IPS-15b (cell line): Measurements from ENCODE around the gene MEGF9.

Experiments used
- H3K27me3 ChIP-seq: one replicate; pipeline ENCODE4 v1.6.1; 2013; ENCODE audit warnings: low read length; ENCODE audit not compliant: control insufficient read depth, insufficient read depth
- H3K36me3 ChIP-seq: one replicate; pipeline ENCODE4 v1.6.1; 2013; ENCODE audit warnings: low read length; ENCODE audit not compliant: control insufficient read depth, insufficient read depth
- H3K4me1 ChIP-seq: one replicate; pipeline ENCODE4 v1.6.1; 2013; ENCODE audit warnings: mild to moderate bottlenecking, low read length; ENCODE audit not compliant: control insufficient read depth, insufficient read depth
- H3K4me3 ChIP-seq: one replicate; pipeline ENCODE4 v1.5.1; 2013; ENCODE audit warnings: low read depth, low read length
- H3K9ac ChIP-seq: one replicate; pipeline ENCODE4 v1.6.1; 2013; ENCODE audit warnings: low read depth, mild to moderate bottlenecking, low read length
- H3K9me3 ChIP-seq: one replicate; pipeline ENCODE4 v1.6.1; 2013; ENCODE audit warnings: mild to moderate bottlenecking, low read length; ENCODE audit not compliant: control insufficient read depth, insufficient read depth

MEGF9 gene

DNA sequence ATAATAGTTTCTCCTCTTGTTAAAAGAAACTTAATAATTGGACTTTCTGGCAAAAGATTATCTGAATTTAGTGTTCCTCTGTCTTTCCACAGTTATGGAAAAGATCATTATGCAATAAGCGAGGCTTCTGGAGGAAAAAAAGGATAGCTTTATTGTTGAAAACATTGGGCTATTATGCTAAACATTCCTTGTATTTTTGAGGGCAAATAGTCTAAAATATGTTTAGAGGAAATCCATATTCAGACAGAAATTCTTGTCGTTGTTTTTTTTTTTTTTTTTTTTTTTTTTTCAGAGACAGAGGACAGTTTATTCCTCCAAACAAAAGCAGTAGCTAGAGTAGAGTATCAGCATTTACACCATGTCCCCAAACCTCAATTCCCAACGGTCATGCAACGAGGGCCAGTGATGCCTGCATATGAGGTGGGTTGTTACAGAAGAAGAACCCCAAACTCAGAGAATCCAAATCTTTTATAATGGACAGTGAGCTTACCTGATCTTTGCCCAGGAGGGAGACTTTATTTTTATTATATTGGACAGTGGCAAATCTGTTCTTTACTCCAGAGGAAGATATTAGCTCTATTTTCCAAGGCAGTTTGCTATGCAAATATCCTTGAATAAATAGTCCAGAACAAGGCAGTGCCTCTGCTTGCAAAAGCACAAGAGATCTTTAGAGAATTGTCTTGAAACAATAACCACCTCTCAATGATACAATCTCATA, 85.9 kb downstream of the MEGF9 start:
- Histone ChIP-seq H3K4me1 (no peaks in the 10 kb centered on the region), H3K9ac (no peak overlapping the region), H3K9me3 (no peaks in the 10 kb centered on the region), H3K27me3 (no peaks in the 10 kb centered on the region), H3K4me3 (no peak overlapping the region), H3K36me3 (no peaks in the 10 kb centered on the region)

DNA sequence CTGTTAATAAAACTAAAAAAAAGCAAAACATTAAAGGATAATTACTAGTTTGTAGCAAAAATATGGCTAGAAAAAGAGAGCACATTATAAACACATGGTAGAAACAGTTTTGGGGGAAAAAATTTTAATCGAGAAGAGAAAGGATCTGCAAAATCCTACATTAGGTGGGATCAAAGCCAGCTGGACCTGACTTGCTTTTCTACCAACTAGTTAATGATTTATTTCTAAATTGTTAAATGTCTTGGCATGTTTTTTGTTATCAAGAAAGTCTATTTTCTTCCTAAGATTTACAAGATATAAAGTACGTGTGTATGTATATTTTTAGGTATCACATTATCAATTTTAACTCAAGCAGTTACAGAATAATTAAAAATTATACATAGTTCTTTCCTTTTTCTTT, 87.2 kb downstream of the MEGF9 start:
- Histone ChIP-seq H3K9me3 (no peaks in the 10 kb centered on the region), H3K36me3 (no peaks in the 10 kb centered on the region), H3K27me3 (no peaks in the 10 kb centered on the region), H3K9ac (no peak overlapping the region), H3K4me1 (no peaks in the 10 kb centered on the region), H3K4me3 (no peak overlapping the region)

DNA sequence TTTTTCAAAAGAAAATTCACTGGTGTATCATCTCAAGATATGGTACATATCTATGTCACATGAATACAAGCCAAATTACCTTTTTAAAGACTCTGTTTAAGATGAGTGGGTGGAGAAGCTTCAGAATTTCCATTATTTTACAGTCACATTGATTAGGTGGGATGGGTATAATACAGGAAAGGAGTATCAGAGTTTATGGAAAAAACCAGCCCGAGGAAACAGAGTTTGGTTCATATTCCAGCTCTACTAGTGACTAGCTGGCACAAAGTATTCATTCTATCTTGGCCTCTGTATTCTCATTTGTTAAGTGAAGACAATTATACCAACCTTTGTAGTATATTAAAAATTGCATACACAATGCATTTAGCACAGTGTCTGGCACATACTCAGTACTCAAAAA, 87.8 kb downstream of the MEGF9 start:
- Histone ChIP-seq H3K27me3 (no peaks in the 10 kb centered on the region), H3K9ac (no peak overlapping the region), H3K4me3 (no peak overlapping the region), H3K9me3 (no peaks in the 10 kb centered on the region), H3K36me3 (no peaks in the 10 kb centered on the region), H3K4me1 (no peaks in the 10 kb centered on the region)

DNA sequence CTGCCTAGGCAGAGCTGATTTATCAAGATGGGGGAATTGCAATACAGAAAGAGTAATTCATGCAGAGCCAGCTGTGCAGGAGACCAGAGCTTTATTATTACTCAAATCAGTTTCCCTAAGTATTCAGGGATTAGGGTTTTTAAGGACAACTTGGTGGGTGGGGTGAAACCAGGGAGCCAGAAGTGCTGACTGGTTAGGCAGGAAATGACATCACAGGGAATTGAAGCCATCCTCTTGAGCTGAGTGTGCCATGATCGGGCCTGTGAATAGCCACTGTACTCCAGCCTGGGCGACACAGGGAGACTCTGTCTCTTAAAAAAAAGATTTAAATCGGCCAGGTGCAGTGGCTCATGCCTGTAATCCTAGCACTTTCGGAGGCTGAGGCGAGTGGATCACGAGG, 89.0 kb downstream of the MEGF9 start:
- Histone ChIP-seq H3K9me3 (no peaks in the 10 kb centered on the region), H3K9ac (no peak overlapping the region), H3K27me3 (no peaks in the 10 kb centered on the region), H3K4me3 (no peak overlapping the region), H3K36me3 (no peaks in the 10 kb centered on the region), H3K4me1 (no peaks in the 10 kb centered on the region)

DNA sequence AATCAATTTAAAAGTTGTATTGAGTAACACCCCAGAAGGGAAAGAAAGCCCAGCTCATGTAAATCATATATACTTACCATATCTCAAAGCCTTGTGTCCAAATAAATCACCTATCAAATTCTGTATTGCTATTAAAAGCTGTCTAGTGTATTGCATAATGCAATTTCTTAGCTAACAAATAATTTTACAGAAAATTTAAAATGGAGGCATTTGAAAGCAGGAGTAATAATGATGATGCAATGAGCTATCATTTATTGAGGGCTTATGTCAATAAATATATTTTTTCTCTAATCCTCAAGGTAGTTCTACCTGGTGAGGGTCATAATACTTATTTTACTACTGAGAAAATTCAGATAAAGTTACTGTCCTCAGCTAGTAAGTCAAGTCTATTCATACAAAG, 91.5 kb downstream of the MEGF9 start:
- Histone ChIP-seq H3K36me3 (no peaks in the 10 kb centered on the region), H3K4me1 (no peaks in the 10 kb centered on the region), H3K9ac (no peak overlapping the region), H3K9me3 (no peaks in the 10 kb centered on the region), H3K27me3 (no peaks in the 10 kb centered on the region), H3K4me3 (no peak overlapping the region)

DNA sequence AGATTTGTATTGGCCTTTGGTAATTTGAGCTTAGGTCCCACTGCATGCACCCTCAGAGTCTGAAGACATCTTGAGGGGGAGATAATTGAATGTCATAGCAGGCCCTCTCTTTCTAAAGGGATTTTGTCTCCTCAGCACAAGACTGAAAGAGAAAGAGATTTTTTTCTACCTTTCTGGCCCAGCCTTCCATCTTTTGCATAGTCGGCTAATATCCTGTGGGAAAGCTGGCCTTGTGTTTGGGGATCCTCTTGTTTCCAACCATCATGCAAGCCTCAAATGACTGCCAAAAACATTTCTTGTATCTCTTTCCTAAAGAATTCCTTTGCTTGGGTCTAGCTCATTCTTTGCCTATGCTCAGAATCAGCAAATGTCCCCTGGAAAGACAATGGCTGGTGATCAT, 92.3 kb downstream of the MEGF9 start:
- Histone ChIP-seq H3K4me3 (no peak overlapping the region), H3K9me3 (no peaks in the 10 kb centered on the region), H3K9ac (no peak overlapping the region), H3K27me3 (no peaks in the 10 kb centered on the region), H3K4me1 (no peaks in the 10 kb centered on the region), H3K36me3 (no peaks in the 10 kb centered on the region)

DNA sequence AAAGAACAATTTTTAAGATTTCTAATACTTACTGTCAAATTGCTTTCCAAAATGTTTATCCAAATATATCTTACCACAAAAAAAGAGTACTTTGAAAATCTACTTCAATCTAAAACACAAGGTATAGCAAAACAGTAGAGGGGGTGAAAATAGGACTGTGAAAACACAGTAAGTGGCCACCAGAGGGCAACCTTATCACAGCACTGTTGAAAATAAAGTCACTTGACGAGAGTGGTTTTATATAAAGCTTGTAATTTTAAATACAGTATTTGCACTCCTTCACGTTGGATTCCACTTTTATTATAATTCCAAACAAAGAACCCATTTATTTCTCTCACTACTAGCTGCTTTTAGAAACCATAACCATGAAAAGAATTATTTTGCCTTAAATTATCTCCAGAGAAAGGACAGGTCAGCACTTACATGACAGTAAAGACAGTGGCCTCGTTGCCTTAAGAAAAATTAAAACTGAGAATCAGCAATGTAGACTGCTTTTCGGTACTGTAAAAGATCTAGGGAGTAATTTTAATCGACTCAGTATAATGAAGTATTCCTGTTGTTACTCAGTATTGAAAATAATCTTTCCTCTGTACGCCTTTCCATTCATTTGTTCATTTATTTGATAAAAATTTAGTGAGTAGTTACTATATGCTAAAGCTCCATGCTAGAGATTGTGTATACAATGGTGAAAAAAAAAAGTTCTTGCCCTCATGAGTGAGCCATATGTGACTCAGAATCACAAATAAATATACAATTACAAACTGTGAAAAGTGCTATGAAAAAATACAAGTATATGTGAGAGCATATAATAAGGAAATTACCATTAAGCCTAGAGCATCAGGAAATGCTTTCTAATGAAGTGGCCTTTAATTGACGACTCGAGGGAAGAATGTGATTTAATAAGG, 94.3 kb downstream of the MEGF9 start:
- H3K4me3 ChIP-seq = no peak overlapping the region
- H3K9ac ChIP-seq = no peak overlapping the region
- H3K27me3 ChIP-seq = no peaks in the 10 kb centered on the region
- H3K4me1 ChIP-seq = no peaks in the 10 kb centered on the region
- no peaks in the 10 kb centered on the region for H3K9me3 ChIP-seq
- no peaks in the 10 kb centered on the region for H3K36me3 ChIP-seq

DNA sequence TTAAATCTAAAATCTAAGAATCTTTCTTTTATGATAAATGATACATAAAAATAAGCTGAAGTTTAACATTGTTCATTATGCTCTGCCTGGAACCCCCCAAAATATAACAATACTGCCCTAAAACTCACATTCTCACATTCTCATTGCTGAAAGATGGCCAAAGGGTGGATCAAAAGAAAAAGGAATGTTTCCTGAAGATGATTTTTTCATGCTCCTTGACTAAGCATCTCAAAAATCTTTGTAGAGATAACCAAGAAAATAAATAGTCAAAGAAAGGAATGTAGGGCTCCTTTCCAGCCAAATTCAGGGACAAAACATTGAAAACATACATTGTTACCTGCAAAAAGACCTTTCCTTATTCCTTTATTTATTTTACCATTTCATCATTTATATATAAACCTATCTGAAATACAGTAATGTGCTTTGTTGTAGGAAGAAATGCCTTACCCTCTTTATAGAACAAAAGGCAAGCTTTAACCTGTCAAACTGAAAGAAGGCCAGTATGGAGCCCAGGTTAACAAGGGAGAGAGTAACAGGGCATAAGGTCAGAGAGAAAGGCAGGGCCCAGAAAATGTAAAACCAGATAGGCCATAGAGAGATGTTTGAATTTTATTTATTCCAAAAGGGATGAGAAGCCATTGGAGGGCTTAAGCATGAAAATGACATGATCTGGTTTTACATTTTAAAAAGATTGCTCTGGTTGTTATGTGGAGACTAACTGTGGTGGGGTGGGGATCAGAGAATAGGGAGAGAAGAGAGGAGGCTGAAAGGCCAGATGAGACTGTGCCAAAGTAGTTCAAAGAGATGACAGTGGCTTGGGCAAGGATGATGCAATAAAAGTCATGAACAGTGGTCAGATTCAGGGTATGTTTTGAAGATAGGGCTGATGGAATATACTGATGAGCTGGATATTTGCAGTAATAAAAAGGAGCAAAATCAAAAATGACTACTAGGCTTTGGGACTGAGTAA, 97.0 kb downstream of the MEGF9 start:
- no peak overlapping the region for H3K9ac ChIP-seq
- H3K4me1 ChIP-seq = no peaks in the 10 kb centered on the region
- H3K36me3 ChIP-seq = no peaks in the 10 kb centered on the region
- H3K4me3 ChIP-seq = no peak overlapping the region
- no peaks in the 10 kb centered on the region for H3K9me3 ChIP-seq
- H3K27me3 ChIP-seq = no peaks in the 10 kb centered on the region

DNA sequence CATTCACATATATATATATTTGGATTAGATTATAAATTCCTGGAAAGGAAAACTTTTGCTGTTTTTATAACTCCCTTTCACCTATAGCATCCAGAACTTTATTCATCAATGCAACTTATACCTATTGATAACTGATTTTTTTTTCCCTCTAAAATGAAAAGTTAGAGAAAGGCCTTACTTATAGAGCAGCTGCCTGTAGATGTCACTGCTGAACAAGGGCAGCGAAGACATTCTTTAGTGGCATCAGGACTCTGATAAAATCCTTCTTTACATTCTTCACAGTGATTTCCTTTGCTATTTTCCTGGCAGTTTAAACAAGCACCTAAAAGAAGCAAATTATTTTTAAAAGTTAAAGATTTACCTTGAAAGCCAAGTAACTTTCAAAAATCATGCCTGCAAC, 102.1 kb downstream of the MEGF9 start:
- Histone ChIP-seq H3K4me1 (no peaks in the 10 kb centered on the region), H3K36me3 (no peaks in the 10 kb centered on the region), H3K4me3 (no peak overlapping the region), H3K27me3 (no peaks in the 10 kb centered on the region), H3K9me3 (no peaks in the 10 kb centered on the region), H3K9ac (no peak overlapping the region)

DNA sequence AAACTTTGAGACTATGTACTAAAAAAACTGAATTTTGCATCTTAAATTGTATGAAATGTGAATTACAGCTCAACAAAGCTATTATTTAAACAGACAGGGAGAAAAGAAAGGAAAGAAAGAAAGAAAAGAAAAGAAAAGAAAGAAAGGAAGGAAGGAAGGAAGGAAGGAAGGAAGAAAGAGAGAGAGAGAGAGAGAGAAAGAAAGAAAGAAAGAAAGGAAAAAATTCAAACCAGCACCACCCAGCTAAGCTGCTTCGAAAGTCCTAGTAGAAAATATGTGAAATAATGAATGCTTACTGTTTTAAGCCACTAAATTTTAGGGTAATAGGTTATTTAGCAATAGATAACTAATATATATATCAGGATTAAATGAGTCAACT, 102.6 kb downstream of the MEGF9 start:
- Histone ChIP-seq H3K9me3 (no peaks in the 10 kb centered on the region), H3K36me3 (no peaks in the 10 kb centered on the region), H3K4me3 (no peak overlapping the region), H3K27me3 (no peaks in the 10 kb centered on the region), H3K4me1 (no peaks in the 10 kb centered on the region), H3K9ac (no peak overlapping the region)

DNA sequence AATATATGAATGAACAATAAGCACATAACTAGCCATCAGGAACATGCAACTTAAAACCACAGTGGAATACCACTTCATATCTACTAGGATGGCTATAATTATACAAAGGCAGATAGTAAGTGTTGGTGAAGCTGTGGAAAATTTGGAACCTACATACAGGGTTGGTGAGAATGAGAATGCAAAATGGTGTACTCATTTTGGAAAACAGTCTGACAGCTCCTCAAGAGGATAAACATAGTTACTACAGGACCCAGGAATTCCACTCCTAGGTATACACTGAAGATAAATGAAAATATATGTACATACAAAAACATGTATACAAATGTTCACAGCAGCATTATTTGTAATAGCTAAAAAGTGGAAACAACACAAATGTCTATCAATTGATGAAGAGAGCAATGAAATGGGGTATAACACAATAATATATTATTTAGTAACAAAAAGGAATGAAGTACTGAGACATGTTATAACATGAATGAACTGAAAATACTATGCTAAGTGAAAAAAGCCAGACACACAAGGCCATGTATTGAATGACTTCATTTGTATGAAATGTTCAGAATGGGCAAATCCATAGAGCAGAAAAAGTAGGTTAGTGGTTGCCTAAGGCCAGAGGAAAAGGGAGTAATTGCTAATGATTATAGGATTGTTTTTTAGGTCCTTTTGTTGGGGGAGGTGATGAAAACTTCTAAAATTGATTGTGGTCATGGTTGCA, 103.1 kb downstream of the MEGF9 start:
- no peaks in the 10 kb centered on the region for H3K36me3 ChIP-seq
- H3K9ac ChIP-seq = no peak overlapping the region

More for the DNA sequence above, 103.1 kb downstream of the MEGF9 start:
- Histone ChIP-seq H3K9me3 (no peaks in the 10 kb centered on the region), H3K4me1 (no peaks in the 10 kb centered on the region), H3K4me3 (no peak overlapping the region), H3K27me3 (no peaks in the 10 kb centered on the region)
